CD14-positive monocyte (primary cell): Measurements from ENCODE around the gene LCA5L. TPM values are rescaled to one million over a fixed set of nuclear protein-coding genes. Genes with fewer than 3 reads are reported as not detected.

ENCODE experiments used
- DNase-seq, 3 donors: peaks; one replicate each; pipeline ENCODE4 v3.0.0-alpha.2; 2011 to 2022
- H2AFZ ChIP-seq: 2 replicates; pipeline ENCODE4 v1.6.0; 2012; ENCODE audit warnings: mild to moderate bottlenecking, low read depth, low read length, inconsistent platforms; ENCODE audit not compliant: insufficient read depth, poor library complexity, severe bottlenecking
- H3K27ac ChIP-seq, 2 donors: 1 replicate in 1 of 2; 2 replicates in 1 of 2; pipeline ENCODE4 v1.5.1; 2012 to 2013; ENCODE audit warnings: low read length in 2 of 2, control low read depth in 1 of 2, inconsistent platforms in 1 of 2, low read depth in 1 of 2, mild to moderate bottlenecking in 1 of 2
- H3K27me3 ChIP-seq, 2 donors: one replicate each; pipeline versions ENCODE4 v1.6.0 to v1.6.1; 2011 to 2013; ENCODE audit warnings: low read length in 2 of 2; ENCODE audit not compliant: control insufficient read depth in 2 of 2, insufficient read depth in 2 of 2
- H3K36me3 ChIP-seq, 2 donors: replicated peaks in 1 of 2; 1 replicate in 1 of 2; 2 replicates in 1 of 2; pipeline versions ENCODE4 v1.5.1 to v1.6.1; 2012 to 2013; ENCODE audit warnings: low read length in 2 of 2, control low read depth in 1 of 2, inconsistent platforms in 1 of 2, mild to moderate bottlenecking in 1 of 2; ENCODE audit not compliant: insufficient read depth in 2 of 2, control insufficient read depth in 1 of 2
- H3K4me1 ChIP-seq, 2 donors: 1 replicate in 1 of 2; 2 replicates in 1 of 2; pipeline versions ENCODE4 v1.5.1 to v1.6.1; 2012 to 2013; ENCODE audit warnings: low read length in 2 of 2, control low read depth in 1 of 2, inconsistent platforms in 1 of 2, mild to moderate bottlenecking in 1 of 2, moderate library complexity in 1 of 2; ENCODE audit not compliant: insufficient read depth in 2 of 2, control insufficient read depth in 1 of 2
- H3K4me2 ChIP-seq: replicated peaks from 2 replicates; pipeline ENCODE3; 2012; ENCODE audit warnings: low read length, moderate library complexity, mild to moderate bottlenecking; ENCODE audit not compliant: poor library complexity, severe bottlenecking; ENCODE audit errors: extremely low read depth
- H3K4me3 ChIP-seq, 3 experiments: fragments of 200-600 bp in 1 of 3; sonication (generic) in 1 of 3; replicated peaks in 1 of 3; 1 replicate in 2 of 3; 2 replicates in 1 of 3; pipeline ENCODE4 v1.5.1; 2011 to 2013; ENCODE audit warnings: low read length in 3 of 3, mild to moderate bottlenecking in 3 of 3, control low read depth in 2 of 3, low read depth in 2 of 3, inconsistent platforms in 1 of 3, moderate library complexity in 1 of 3
- H3K79me2 ChIP-seq: 2 replicates; pipeline ENCODE4 v1.6.0; 2012; ENCODE audit warnings: mild to moderate bottlenecking, control low read depth, inconsistent platforms, low read length, moderate library complexity; ENCODE audit not compliant: insufficient read depth
- H3K9ac ChIP-seq: 2 replicates; pipeline ENCODE4 v1.6.0; 2017; ENCODE audit warnings: low read length, mild to moderate bottlenecking; ENCODE audit not compliant: insufficient read depth, poor library complexity, severe bottlenecking
- H3K9me3 ChIP-seq, 2 donors: replicated peaks in 1 of 2; 1 replicate in 1 of 2; 2 replicates in 1 of 2; pipeline versions ENCODE4 v1.5.1 to v1.6.1; 2012 to 2013; ENCODE audit warnings: low read length in 2 of 2, control low read depth in 1 of 2; ENCODE audit not compliant: control insufficient read depth in 1 of 2, insufficient read depth in 1 of 2
- H4K20me1 ChIP-seq: 2 replicates; pipeline ENCODE4 v1.6.0; 2012; ENCODE audit warnings: mild to moderate bottlenecking, low read length, control low read depth, moderate library complexity; ENCODE audit not compliant: insufficient read depth
- H3K27ac Mint-ChIP-seq, 7 donors: one replicate each; pipeline ENCODE4 v1.8.0; 2020; ENCODE audit warnings: mild to moderate bottlenecking in 7 of 7, mixed read lengths in 7 of 7, moderate library complexity in 6 of 7, inconsistent platforms in 2 of 7
- H3K27me3 Mint-ChIP-seq, 3 donors: one replicate each; pipeline ENCODE4 v1.8.0; 2021 to 2022; ENCODE audit warnings: low read depth in 3 of 3, mild to moderate bottlenecking in 3 of 3, mixed read lengths in 3 of 3, moderate library complexity in 3 of 3, inconsistent platforms in 1 of 3
- H3K36me3 Mint-ChIP-seq, 2 donors: one replicate each; pipeline ENCODE4 v1.8.0; 2020; ENCODE audit warnings: mixed read lengths in 2 of 2, inconsistent platforms in 1 of 2, mild to moderate bottlenecking in 1 of 2
- H3K4me1 Mint-ChIP-seq: one replicate; pipeline ENCODE4 v1.8.0; 2020; ENCODE audit warnings: mild to moderate bottlenecking, mixed read lengths
- H3K4me3 Mint-ChIP-seq, 2 donors: one replicate each; pipeline ENCODE4 v1.8.0; 2020; ENCODE audit warnings: mild to moderate bottlenecking in 2 of 2, mixed read lengths in 2 of 2, moderate library complexity in 1 of 2
- H3K9me3 Mint-ChIP-seq, 7 donors: one replicate each; pipeline ENCODE4 v1.8.0; 2020 to 2022; ENCODE audit warnings: mixed read lengths in 7 of 7, mild to moderate bottlenecking in 6 of 7, moderate library complexity in 6 of 7, inconsistent platforms in 2 of 7
- WGBS: methylation state at CpG from one replicate; pipeline ENCODE4 v1.1.5; 2013; ENCODE audit warnings: missing lambda C conversion rate; ENCODE audit not compliant: insufficient coverage; 5-methylcytosine and 5-hydroxymethylcytosine counted together
- intact Hi-C, 2 donors: fragments of 100-400 bp; cut with micrococcal nuclease; formaldehyde crosslinking; loops; one replicate each; pipeline versions ENCODE4 v1.15.0 to v1.15.1; 2023
- polyA plus RNA-seq, 3 donors: library from polyadenylated mRNA; depleted of rRNA in 1 of 3; unstranded in 2 of 3; stranded (reverse) in 1 of 3; fragments of 300-500 nt in 2 of 3; fragments of >200 nt in 1 of 3; fragmentation: Illumina TruSeq in 2 of 3; gene quantifications; 1 replicate in 2 of 3; 2 replicates in 1 of 3; pipeline ENCODE4 v1.2.3, GENCODE V29; 2012 to 2021
- TF ChIP-seq, protein P1 (sequence below): fragments of 200-600 bp; IDR thresholded peaks from one replicate; pipeline ENCODE4 v1.8.0; 2022; ENCODE audit warnings: antibody characterized with exemption, mild to moderate bottlenecking

The LCA5L gene
- polyA plus RNA-seq, 3 donors, result 0.12 TPM; not detected in 2

GRCh38 chr21:39430016-39430415 lies 15.6 kb downstream of the LCA5L start:
- no peak overlapping the region for H3K4me3 ChIP-seq
- no peak overlapping the region for H2AFZ ChIP-seq
- peaks cover 0 to 6% (median 2%) of the 10 kb centered on the region in 3 donors for H3K27me3 Mint-ChIP-seq
- no peak for DNase-seq
- no peaks in the 10 kb centered on the region for H3K36me3 ChIP-seq
- intact Hi-C loops, result no loop called here
- TF ChIP-seq, protein P1, sequence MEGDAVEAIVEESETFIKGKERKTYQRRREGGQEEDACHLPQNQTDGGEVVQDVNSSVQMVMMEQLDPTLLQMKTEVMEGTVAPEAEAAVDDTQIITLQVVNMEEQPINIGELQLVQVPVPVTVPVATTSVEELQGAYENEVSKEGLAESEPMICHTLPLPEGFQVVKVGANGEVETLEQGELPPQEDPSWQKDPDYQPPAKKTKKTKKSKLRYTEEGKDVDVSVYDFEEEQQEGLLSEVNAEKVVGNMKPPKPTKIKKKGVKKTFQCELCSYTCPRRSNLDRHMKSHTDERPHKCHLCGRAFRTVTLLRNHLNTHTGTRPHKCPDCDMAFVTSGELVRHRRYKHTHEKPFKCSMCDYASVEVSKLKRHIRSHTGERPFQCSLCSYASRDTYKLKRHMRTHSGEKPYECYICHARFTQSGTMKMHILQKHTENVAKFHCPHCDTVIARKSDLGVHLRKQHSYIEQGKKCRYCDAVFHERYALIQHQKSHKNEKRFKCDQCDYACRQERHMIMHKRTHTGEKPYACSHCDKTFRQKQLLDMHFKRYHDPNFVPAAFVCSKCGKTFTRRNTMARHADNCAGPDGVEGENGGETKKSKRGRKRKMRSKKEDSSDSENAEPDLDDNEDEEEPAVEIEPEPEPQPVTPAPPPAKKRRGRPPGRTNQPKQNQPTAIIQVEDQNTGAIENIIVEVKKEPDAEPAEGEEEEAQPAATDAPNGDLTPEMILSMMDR, result no peak
- H3K9ac ChIP-seq, result no peak overlapping the region
- no peaks in the 10 kb centered on the region for H3K4me1 ChIP-seq
- WGBS, result 100% methylated on average over 1 of the region's 3 CpGs
- H3K9me3 ChIP-seq, result no peaks in the 10 kb centered on the region
- no peak overlapping the region for H3K4me3 Mint-ChIP-seq
- no peak overlapping the region for H3K4me2 ChIP-seq
- no peaks in the 10 kb centered on the region for H3K36me3 Mint-ChIP-seq
- H4K20me1 ChIP-seq, result no peaks in the 10 kb centered on the region
- H3K27me3 ChIP-seq, result no peaks in the 10 kb centered on the region
- H3K27ac ChIP-seq, result no peak overlapping the region
- H3K79me2 ChIP-seq, result no peaks in the 10 kb centered on the region
- no peak overlapping the region for H3K27ac Mint-ChIP-seq
- no peaks in the 10 kb centered on the region for H3K4me1 Mint-ChIP-seq
- no peaks in the 10 kb centered on the region for H3K9me3 Mint-ChIP-seq

DNA sequence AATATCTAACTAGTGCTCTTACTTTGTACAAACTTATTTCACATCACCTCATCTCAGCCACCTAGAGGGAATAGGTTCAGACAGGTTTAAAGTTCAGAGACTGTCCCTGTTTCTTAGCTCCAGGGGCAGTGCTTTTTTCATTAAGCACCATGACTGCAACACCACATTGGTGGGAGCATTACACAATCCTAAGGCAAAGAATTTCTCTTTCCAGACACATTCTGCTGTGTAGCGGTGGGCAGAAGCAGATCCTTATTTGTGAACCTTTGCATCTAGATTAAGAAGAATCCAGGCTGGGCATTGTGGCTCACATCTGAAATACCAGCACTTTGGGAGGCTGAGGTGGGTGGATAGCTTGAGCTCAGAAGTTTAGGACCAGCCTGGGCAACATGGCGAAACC lies 16.1 kb downstream of the LCA5L start:
- no CpG with 5 or more reads among the region's 2 CpGs for WGBS
- DNase-seq, result no peak
- Histone ChIP-seq H3K4me2 (no peak overlapping the region), H3K27me3 (no peaks in the 10 kb centered on the region), H3K9me3 (no peaks in the 10 kb centered on the region), H3K9ac (no peak overlapping the region), H3K4me3 (no peak overlapping the region), H3K36me3 (no peaks in the 10 kb centered on the region), H3K27ac (no peak overlapping the region), H3K79me2 (no peaks in the 10 kb centered on the region), H2AFZ (no peak overlapping the region), H4K20me1 (no peaks in the 10 kb centered on the region), H3K4me1 (no peaks in the 10 kb centered on the region)
- Mint-ChIP-seq H3K4me1 (no peaks in the 10 kb centered on the region), H3K27me3 (peaks cover 0 to 6% (median 2%) of the 10 kb centered on the region in 3 donors), H3K9me3 (no peaks in the 10 kb centered on the region), H3K36me3 (no peaks in the 10 kb centered on the region), H3K4me3 (no peak overlapping the region), H3K27ac (no peak overlapping the region)
- intact Hi-C loops, result no loop called here
- TF ChIP-seq, protein P1, result no peak
